GM19455 (cell line): ENCODE measurements around the gene LRP5.
"Not testable (repeated sequence)": the region's sequence is repeated elsewhere in the genome, so short reads cannot be mapped to it uniquely, and the experiment has no call there.

Source experiments
- ATAC-seq: cut with Tn5 transposase; IDR thresholded peaks from one replicate; pipeline ENCODE4 v1.9.1; 2021; ENCODE audit not compliant: unreplicated experiment

The LRP5 gene

DNA sequence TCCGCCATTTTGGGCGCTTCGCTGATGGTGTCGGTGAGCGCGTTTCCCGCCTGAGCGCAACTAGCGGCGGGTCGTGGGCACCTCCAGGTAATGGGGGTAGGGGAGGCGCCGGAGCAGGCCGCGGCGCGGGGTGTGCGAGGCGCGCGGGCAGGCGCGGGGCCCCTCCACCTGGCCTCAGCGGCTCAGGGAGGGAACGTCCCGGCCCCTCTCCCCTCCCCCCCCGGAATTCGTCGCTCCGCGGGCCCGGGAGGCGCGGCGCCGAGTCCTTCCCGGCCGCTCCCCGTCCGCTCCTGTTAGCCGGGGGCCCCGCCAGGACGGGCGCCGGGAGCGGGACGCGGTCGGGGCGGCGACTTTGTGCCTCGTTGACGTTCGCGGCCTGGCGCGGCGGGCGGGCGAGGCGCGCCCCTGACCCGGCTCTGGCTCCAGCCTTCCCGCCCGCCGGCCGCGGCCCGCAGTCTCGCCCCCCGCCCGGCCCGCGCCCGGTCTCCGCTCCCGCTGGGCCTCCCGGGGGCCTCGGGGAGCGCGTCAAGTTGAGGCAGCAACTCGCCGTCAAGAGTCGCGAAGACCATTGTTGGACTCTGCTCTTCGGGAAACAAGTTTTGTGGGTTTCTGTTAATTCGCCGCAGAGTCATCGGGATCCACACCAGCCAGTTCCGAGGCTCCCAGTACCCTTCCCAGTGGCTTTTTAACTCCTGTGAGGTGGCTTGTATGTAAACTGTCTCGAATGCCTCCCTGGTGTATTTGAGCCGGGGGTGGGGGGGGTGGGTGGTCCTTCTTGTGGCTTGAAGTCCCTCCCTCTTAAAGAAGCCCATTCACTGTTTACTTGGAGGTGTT, 148.6 kb downstream of the LRP5 start, which contains the start of gene PPP6R3:
PPP6R3 (plus strand) TSS at position 12 of the 834 bp plus-strand sequence. CDS start 76,913 bp downstream, outside the sequence.
- peak; percentile 38 for ATAC-seq

DNA sequence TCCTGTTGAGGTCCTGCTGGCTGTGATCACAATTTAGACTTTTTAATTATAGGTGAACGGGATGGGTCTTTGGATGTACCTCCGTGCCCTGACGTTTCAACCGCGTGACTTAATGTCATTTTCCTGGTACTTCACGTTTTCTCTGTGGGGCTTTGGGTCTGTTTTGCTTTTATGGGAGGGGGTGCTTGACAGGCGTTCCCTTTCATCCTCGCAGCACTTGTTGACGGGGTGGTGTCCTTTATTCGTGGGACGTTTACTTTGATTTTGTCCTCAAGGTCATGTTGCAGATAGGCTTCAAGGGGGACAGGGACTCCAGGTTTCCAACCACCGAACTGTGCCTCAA, 149.2 kb downstream of the LRP5 start:
- no peak for ATAC-seq

DNA sequence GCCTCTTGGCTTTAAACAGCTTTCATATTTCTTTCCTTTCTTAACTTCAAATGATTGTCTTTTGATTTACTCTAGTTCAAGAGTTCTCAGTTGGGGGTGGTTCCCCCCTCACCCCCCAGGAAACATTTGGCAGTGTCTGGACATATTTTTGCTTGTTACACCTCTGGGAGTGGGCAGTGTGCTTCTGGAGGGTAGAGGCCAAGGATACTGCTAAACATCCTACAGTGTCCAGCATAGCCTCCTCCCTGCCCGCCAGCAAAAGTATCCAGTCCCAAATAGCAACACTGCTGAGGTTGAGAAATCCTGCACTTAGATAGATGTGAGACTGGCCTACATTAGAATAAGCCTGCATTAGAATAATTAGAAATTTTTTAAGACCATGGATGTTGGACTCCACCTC, 151.3 kb downstream of the LRP5 start:
- no peak for ATAC-seq

DNA sequence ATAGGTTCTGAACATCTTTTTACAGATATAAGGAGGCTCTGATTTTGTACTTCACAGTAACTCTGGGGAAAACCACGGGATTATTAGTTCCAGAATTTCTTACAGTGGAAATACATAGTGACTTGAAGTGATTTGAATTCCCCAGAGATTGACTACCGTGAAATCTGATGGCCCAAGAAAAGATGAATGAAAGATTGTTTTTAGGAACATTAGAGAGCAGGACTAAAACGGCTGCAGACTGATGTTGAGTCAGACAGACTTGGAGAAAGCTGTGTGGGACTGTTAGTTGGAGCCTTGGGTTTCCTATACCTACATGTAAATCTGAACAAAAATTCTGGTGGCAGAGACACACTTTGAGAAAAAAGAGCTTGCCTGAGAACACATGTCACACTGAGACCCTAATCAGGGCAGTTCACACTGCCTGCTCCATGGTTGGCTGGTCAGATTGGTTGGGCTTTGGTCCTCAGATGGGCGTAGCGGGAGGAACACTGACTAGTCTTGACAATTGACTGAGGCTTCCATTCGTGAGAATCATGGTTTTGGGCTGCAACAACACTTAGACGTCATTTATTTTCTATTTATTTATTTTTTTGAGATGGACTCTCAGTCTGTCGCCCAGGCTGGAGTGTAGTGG, 154.9 kb downstream of the LRP5 start:
- no peak for ATAC-seq

DNA sequence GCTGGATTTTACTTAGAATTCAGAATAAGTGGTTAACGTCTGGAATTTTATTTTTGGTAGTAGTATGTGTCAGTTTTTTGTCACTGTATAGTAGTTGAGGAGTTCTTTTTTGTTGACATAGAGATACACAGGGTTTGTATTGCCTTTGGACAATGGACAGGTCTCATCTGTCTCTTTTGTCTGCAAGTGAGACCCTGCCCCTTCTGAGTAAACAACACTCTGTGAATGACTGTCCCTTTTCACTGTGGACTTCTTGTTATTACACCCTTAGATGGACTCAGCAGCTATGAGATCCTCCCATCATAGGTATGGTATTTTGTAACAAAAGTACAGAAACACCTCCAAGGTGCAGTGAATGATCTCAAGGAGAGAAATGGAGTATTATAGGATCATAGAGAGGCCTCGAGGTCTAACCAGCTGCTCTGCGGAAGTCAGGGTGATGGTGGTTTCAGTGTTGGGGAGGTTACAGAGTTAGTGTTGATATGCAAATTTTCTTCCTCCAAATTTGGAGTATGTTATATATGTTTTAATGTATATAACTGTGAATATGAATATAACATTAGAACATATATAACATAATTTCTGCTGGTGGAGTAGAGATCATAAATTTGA, 155.9 kb downstream of the LRP5 start:
- no peak for ATAC-seq

DNA sequence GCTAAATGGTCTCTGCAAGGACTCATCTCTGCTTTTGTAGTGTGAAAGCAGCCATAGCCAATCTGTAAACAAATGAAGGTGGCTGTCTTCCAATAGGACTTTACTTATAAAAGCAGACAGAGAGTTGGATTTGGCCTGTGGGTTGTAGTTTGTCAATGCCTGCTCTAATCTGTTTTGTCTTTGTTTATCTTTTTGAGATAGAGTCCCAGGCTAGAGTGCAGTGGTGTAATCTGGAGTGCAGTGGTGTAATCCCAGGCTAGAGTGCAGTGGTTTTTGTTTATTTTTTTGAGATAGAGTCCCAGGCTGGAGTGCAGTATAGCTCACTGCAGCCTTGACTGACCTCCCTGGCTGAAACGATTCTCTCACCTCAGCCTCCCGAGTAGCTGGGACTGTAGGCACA, 156.7 kb downstream of the LRP5 start:
- ATAC-seq: no peak

DNA sequence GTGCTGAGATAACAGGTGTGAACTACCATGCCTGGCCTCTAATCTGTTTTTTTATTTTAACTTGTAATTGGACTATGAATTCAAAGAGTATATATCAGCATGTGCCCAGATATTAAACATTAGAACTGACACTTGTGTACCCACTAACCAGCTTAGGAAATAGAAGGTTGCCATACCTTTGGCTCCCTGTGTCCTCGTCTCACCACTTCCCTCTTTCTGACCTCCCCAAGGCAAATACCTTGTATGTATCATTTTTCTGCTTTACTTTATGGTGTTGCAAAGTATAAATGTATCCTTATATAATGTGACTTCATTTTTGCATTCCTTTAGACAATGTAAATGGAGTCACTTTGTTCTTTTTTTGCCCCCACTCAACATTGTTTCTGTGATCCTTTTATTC, 157.3 kb downstream of the LRP5 start:
- no peak for ATAC-seq

DNA sequence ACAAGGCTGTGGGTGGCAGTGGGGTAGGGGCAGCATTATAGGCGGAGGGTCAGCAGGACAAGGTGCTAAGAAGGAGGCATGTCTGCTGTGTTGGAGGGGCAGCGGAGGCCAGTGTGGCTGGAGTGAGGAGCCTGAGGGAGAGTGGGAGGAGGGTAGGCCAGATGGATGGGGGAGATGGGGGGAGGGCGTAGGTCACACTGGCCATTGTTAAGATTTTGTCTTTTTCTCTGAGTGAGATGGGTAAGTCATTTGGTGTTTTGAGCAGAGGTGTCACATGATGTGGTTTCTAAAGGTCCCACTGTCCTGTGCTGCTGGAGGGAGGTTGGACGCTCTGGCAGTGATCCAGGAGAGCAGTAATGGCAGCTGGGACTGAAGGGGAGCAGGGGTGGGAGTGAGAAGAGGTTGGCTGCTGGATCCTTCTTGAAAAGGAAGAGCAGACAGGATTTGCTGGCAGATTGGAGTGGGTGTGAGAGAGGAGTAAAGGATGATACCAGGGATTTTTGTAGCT, 158.0 kb downstream of the LRP5 start:
- no peak for ATAC-seq

DNA sequence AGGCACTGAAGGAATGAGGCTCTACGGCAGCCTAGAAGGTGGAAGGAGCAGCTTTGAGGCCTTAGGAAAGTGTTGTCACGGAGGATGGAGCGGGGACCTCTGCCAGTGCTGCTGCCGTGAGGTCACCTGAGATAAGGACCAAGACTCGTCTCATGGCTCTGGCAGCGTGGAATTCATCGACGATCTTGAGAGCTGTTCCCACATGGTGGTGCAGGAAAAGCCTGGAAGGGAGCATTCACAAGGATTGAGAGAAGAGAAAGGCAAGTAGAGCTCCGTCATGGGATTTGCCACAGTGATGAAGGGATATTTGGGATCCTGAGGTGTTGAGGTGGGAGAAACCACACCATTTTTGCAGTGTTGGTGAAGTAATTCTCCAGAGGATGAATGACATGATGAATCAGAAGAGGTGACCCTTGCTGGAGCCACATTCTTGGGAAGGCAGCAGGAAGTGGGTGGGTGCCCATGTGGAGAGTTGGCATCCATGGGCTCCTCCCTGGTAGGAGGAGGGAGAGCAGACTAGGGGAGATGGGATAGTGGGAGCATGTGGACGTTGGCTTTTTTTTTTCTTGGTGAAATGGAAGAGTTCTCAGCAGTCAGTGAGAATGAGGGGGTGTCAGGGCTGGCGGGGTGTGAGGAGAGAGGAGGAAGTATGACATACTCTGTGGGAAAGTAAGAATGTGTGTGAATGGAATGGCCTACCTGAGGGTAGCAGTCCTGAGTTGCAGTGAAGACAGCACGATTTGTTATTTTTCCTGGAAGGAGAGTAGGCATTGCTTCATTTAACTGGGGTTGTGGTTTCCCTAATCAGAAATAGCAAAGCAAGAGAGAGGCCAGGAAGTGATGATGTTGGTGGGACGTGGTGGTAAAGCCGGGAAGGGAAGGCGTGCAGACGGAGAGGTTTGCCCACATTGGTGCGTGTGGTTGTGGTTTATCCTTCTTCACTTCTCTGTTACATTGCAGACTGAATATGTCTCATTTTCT, 159.3 kb downstream of the LRP5 start:
- no peak for ATAC-seq

DNA sequence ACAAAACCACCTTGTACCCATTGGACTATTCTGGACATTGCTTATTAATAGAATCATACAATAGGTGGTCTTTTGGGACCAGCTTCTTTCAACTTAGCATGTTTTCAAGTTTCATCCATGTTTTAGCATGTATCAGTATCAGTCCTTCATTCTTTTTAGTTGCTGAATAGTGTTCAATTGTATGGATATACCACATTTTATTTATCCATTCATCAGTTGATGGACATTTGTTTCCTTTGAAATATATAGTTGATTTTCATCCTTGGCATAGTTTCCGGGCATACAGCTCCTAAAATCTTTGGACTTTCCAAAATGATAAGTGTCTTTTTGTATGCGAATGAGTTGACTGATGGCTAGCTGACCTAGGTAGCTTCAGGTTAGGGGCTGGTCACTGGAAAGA, 160.4 kb downstream of the LRP5 start:
- ATAC-seq: no peak

DNA sequence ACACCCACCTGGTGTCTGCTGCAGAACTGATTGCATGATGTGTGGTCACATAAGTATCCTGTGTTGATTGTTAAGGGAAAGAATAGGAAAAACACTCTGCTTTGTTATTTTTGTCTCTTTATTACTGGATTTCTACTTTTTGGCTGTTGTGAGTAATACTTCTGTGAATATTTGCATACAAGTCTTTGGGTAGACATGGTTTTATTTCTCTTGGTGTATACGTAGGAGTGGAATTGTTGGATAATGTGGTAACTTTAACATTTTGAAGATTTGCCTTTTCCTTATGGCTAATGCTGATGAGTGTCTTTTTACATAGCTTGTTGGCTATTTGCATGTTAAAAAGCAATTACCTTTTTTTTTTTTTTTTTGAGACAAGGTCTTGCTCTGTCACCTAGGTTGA, 161.3 kb downstream of the LRP5 start:
- no peak for ATAC-seq

DNA sequence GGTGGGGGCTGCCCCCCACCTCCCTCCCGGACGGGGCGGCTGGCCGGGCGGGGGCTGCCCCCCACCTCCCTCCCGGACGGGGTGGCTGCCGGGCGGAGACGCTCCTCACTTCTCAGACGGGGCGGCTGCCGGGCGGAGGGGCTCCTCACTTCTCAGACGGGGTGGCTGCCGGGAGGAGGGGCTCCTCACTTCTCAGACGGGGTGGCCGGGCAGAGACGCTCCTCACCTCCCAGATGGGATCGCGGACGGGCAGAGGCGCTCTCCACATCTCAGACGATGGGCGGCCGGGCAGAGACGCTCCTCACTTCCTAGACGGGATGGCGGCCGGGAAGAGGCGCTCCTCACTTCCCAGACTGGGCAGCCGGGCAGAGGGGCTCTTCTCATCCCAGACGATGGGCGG, 163.2 kb downstream of the LRP5 start:
- ATAC-seq: not testable (repeated sequence)

DNA sequence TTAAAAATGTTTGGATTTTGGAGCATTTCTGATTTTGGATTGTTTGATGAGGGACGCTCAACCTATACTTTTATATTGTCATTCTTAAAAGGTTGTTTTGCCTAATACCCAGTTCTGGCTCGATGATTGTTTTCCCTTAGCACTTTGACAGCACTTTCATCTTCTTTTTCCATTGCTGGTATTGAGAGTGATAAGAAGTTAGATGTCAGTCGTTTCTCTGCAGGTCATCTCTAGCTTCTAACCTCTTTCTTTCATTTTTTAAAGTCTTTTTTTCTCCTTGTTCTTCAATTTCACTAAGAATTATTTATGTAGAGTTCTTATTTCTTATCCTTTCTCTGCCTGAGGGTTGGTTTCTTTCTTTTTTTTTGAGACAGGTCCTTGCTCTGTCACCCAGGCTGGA, 167.0 kb downstream of the LRP5 start:
- no peak for ATAC-seq

DNA sequence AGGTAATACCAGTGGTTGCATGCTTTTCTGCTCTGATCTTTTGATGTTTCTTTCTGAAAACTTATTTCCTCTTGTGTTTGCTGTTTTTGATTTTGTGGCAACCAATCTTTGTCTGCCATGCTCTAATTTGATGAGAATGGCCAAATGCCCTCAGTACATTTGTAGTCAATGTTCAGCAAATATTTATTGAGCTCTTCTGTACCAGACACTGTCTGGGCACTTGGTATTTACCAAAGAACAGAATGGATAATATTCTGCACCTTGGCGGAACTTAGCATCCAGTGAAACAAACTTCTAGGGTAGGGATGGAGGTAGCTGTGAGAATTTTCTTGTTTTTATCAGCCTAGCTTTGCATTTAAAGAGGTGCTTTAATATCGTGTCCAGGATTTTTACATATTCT, 167.8 kb downstream of the LRP5 start:
- ATAC-seq: no peak

DNA sequence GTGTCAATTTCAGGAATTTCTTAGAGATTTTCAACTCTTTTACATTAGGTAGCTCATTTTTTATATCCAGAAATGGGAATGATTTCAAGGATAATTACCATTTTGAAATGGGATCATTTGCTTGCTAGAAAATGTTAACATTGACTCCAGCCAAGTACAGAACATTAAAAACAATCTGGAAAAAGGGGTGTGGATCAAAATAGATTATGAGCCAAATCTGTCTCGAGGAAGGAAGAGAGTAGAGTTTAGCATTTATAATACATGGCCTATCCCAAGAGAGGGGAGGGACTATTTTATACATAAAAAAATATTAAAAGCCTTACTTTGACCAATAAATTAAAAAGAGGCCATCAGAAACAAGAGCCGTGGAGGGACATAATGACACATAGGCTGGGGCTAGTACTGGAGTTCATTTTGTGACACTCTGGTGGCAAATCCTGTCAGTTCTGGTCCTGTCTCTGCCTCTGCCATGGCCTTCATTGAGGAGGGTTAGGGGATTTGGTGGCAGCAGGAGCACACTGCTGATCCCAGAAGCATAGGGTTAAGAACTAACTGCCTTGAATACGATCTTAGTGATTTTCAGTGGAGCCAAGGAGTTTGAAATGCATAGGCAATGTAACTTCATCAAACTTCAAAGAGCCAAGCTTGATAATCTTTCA, 168.6 kb downstream of the LRP5 start:
- no peak for ATAC-seq

DNA sequence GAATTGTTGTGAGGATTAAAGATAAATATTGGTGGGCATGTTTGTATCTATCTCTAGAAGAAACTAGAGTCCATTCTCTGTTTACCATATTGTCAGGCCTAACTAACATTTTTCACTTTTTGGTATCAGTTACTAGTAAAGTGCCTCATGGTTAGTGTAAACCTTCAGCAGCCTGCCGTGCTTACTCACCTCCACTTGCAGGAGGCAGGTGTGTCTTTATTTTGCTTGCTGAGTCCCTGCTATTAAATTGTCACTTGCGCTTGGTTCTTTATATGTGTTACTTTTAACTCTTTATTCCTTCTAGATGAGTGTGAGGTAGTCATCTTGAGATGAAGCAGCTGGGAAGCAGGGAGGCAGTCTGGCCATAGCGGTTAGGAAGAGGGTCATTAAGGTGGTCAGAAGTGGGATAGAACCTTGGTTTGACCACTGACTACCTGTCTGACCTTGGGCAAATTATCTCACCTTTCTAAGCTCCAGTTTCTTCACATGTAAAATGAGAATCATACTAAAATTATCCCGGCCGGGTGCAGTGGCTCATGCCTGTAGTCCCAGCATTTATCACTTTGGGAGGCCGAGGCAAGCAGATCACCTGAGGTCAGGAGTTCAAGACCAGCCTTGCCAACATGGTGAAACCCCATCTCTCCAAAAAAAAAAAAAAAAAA, 169.3 kb downstream of the LRP5 start:
- no peak for ATAC-seq

DNA sequence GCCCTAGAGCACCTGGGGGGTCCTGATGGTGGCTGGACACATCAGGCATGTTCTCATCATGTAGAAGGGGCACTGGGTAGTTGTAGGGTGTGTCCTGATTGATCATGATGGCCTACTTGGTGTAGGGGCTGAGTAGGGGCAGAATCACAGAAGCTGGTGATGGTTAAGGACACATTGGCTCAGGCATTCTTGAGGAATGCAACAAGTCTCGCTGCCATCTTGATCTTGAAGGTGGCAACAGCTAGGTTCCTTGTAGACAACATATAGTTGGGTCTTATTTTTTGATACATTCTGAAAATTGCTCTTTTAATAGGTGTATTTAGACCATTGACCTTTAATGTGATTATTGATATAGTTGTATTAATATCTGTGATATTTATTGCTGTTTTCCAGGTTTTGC, 176.2 kb downstream of the LRP5 start:
- no peak for ATAC-seq

DNA sequence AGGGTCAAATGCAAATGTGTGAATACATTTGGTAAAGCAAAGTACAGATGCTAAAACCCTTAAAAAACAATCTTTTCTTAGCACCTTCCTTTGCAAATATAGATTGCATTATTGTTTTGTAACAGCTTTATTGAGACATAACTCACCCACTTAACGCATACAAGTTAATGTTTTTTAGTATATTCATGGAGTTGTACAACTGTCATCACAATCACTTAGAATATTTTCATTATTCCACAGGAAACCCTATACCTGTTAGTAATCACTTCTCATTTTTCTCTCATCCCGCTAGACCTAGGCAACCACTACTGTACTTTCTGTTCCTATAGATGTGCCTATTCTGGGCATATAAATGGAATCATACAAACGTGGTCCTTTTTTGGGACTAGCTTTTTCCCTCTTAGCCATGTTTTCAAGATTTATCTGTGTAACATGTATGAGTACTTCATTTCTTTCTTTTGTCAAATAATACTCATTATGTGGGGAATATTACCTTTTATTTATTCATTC, 182.9 kb downstream of the LRP5 start:
- no peak for ATAC-seq

DNA sequence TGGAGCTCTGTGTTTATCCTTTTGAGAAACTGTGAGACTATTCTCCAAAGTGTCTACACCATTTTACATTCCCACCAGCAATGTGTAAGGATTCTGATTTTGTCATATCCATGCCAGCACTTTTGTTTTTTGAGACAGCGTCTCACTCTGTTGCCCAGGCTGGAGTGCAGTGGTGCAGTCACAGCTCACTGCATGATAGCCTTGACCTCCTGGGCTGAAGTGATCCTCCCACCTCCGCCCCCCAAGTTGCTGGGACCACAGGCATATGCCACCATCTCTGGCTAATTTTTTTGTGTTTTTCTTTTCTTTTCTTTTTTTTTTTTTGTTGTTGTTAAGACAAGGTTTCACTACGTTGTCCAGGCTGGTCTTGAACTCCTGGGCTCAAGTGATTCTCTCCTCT, 183.5 kb downstream of the LRP5 start:
- no peak for ATAC-seq

DNA sequence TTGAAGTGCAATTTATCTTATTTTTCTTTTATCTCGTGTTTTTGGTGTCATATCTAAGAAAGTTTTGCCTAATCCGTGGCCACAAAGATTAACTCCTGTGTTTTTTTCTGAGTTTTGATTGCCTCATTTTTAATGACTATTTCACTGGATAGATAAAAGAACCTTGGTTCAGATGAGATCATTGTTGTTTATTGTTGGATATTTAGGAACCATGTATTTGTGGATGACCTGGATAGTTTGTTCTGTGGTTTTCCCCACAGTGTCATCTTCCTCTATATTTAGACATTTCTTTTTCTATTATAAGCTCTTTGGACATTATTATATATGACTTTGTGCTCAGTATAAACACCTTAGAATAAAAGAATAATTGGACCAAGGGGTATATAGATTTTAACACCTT, 185.4 kb downstream of the LRP5 start:
- ATAC-seq: no peak
